A549 treated with DMSO at 1 μM for 4 hours (cell line): Measurements from ENCODE around the gene FBXL2. TPM values are rescaled to one million over a fixed set of nuclear protein-coding genes. Genes with fewer than 3 reads are reported as not detected.

Experiments
- total RNA-seq: library from RNA; stranded (reverse); fragments of 200-300 nt; extraction: Qiagen RNA extraction; gene quantifications from 5 replicates; pipeline ENCODE4 v1.2.3, GENCODE V29; 2022; ENCODE audit warnings: low read depth

FBXL2 gene, protein sequence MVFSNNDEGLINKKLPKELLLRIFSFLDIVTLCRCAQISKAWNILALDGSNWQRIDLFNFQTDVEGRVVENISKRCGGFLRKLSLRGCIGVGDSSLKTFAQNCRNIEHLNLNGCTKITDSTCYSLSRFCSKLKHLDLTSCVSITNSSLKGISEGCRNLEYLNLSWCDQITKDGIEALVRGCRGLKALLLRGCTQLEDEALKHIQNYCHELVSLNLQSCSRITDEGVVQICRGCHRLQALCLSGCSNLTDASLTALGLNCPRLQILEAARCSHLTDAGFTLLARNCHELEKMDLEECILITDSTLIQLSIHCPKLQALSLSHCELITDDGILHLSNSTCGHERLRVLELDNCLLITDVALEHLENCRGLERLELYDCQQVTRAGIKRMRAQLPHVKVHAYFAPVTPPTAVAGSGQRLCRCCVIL
- 5.3 to 9.5 TPM (median 7.8 TPM) in 5 replicates for total RNA-seq

DNA sequence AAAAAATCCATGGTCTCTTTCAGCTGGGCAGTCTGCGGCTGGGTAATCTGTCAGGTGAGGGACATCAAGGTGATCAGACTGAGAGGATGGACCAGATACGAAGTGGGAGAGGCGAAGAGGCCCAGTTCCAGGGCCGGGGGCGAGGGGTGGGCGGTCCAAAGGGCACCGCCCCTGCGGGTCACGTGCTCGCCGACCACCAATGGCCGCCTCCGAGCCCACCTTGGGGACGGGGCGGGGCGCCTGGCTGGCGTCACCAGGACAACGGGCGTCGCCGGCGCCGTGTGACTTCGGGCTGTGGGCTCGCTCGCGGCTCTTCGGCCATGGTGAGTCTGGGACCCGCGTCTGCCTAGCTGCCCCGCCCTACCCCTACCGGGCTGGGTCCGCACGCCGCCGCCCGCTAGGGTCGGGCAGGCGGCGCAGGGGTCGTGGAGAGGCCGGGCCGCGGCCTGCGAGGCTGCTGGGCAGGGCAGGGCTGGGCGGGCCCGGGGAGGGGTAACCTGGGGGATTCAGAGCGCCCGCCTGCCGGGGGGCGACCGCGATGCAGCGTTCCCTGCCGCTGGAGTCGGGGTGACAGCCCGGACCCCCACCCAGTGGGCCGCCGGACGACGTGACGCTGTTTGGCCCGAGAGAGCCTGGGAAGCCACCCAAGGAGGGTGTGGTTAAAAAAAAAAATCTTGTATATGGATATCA lies at the start of gene FBXL2:
Gene FBXL2, plus strand, starts transcription at position 250 of the 690 bp plus-strand sequence. Its CDS starts 71 bp downstream, at position 321.

Other genes starting within 250 kb of the FBXL2 start
- 63.3 to 83.1 TPM (median 69.8 TPM) in 5 replicates for gene GLB1, start 180.3 kb upstream of the FBXL2 start, total RNA-seq
- gene TMPPE, start 180.3 kb upstream of the FBXL2 start, total RNA-seq, result 1.6 to 2.0 TPM (median 1.6 TPM) in 5 replicates
- gene CRTAP, start 163.4 kb upstream of the FBXL2 start, total RNA-seq, result 247 to 311 TPM (median 300 TPM) in 5 replicates
- 3.0 to 4.8 TPM (median 3.8 TPM) in 5 replicates for gene SUSD5, start 58.6 kb upstream of the FBXL2 start, total RNA-seq
- 55.7 to 65.3 TPM (median 62.1 TPM) in 5 replicates for gene UBP1, start 163.0 kb downstream of the FBXL2 start, total RNA-seq